Vagina (tissue), 2 donors: ENCODE measurements around the gene ARID1B.

ENCODE experiments used
- POLR2A ChIP-seq, 2 donors: fragments of 450-650 bp; IDR thresholded peaks; one replicate each; pipeline ENCODE4 v1.6.1; 2017; ENCODE audit warnings: antibody characterized with exemption in 2 of 2, mild to moderate bottlenecking in 2 of 2, moderate library complexity in 2 of 2
- TF ChIP-seq, protein P1 (sequence below), 3 experiments: fragments of 450-650 bp in 2 of 3; fragments of 200-600 bp in 1 of 3; sonication (generic) in 1 of 3; IDR thresholded peaks; one replicate each; pipeline ENCODE4 v1.5.1; 2017 to 2019; ENCODE audit warnings: antibody characterized with exemption in 3 of 3, mild to moderate bottlenecking in 2 of 3, moderate library complexity in 2 of 3

DNA sequence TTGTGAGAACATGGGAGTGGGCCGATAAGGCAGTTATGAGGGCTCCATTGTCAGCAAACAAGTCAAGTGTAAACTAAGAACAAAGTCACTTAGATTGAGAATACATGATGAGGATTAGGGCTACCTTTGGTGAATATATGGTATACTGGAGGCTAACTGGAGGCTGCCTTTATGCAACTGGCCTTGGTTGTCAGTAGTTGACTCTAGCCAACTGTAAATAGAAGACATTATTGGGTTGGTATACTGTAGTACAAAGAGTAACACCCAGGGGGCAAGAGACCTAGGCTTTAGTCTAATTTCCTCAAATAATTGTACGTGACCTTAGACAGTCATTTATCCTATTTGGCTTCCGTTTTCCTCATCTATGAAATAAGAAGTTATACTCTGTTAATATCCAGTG lies 235.2 kb downstream of the ARID1B start:
- TF ChIP-seq, protein P1, sequence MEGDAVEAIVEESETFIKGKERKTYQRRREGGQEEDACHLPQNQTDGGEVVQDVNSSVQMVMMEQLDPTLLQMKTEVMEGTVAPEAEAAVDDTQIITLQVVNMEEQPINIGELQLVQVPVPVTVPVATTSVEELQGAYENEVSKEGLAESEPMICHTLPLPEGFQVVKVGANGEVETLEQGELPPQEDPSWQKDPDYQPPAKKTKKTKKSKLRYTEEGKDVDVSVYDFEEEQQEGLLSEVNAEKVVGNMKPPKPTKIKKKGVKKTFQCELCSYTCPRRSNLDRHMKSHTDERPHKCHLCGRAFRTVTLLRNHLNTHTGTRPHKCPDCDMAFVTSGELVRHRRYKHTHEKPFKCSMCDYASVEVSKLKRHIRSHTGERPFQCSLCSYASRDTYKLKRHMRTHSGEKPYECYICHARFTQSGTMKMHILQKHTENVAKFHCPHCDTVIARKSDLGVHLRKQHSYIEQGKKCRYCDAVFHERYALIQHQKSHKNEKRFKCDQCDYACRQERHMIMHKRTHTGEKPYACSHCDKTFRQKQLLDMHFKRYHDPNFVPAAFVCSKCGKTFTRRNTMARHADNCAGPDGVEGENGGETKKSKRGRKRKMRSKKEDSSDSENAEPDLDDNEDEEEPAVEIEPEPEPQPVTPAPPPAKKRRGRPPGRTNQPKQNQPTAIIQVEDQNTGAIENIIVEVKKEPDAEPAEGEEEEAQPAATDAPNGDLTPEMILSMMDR (IDR thresholded peaks at IDR 0.05): no peak
- no peak for TF ChIP-seq POLR2A (IDR thresholded peaks at IDR 0.05)
